ENCODE results near the gene NETO2. TPM values are rescaled to one million over a fixed set of nuclear protein-coding genes. Genes with fewer than 3 reads are reported as not detected.

Gene NETO2
- total RNA-seq, 1 donor from 2014 or later, result 6.8 TPM

- DNase-seq (ENCODE audit: low read depth), result no peak
Observed at GRCh38 chr16:47047524-47048203, 96.1 kb downstream of the NETO2 start.

DNA sequence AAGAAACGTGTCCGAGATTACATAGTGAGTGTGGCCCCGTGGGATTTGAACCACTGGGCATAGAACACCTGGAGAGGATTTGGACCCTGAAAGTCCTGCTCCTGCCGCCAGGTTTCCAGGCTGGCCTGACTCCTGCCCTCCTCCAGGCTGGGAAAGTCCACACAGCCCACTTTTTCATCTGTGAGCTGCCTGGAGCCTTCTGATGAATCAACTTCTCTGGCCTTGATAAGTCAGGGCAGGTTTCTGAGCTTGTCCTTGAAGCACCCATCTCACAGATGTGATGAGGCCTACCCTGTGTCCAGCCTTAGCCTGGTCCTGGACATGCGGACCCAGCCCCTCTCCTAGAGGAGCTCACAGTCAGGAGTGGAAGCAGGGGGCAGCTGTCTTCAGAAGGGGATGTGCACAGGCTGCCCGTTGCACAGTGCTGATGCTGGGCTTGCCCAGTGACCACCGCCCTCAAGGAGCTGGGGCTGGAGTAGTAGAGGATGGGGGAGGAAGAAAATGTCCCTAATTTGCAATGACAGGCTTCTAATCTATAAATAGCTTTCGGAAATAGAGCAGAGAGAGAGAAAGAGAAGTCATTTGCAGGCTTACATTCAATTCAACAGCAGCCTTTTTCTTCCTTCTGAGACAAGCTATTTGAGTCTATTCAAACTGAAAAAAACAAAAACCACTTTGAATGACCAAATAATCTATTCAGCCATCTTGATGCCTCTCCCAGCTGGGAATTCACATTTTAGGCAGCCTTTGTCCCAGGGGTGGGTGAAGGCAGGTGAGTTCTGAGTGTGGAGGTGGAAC lies 96.8 kb downstream of the NETO2 start:
- no peak for DNase-seq (ENCODE audit: low read depth)

- no peak for DNase-seq (ENCODE audit: low read depth)
Observed at GRCh38 chr16:47045459-47045858, 98.3 kb downstream of the NETO2 start.

DNA sequence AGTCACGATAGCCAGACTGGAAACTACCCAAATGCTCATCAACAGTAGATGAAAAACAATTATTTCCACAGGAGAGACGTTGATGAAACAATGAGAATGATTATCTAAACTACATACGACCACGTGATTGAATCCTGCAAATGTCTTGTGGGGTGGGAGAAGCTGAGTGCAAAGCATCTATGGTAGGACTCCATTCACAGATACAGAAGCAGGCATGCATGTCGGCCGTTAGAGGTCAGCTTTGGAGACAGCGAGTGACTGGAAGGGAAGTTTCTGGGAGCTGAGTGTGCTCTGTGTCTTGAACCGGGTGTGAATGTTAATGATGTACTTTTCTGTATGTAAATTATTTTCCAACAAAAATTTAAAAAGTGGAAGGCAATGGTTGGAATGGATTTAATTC lies 98.7 kb downstream of the NETO2 start:
- peak; percentile 8 for DNase-seq (ENCODE audit: low read depth)

DNA sequence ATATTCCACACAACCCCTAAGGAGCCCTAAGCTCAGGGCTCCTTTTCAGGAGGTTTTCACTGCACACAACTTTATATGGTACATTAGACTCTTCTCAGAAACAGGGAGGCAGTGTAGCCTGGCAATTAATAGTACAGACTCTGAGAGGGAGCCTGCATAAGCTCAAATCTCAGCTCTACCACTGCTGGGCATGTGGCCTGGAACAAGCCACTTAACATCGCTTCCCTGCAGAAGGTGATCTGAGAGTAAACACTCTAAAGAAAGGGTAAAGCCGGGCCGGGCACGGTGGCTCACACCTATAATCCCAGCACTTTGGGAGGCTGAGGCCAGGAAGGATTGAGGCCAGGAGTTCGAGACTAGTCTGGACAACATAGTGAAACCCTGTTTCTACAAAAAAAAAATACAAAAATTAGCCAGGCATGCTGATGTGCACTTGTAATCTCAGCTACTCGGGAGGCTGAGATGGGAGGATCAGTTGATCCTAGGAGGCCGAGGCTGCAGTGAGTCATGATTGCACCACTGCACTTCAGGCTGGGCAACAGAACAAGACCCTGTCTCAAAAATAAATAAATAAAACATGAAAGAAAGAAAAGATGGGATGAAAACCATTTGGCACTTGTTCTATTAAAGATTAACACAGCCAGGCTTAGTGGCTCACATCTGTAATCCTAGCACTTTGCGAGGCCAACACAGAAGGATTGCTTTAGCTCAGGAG lies 99.6 kb downstream of the NETO2 start:
- no peak for DNase-seq (ENCODE audit: low read depth)

DNA sequence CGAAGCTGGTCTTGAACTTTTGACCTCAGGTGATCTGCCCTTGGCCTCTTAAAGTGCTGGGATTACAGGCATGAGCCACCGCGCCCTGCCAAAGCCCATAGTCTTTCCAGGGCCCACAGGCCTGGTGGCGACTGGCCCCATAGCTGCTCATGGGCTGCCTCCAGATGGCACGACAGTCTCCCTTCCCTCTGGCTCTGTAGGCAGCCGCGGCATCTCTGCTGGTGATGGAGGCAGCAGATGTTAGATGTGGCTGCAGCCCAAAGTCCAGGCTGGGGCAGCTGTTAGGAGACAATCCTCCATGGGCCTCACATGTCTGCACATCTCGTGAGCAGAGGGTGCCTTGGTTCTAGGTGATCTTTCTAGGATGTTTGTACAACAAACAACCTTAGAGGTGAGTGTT lies 100.5 kb downstream of the NETO2 start:
- peak; percentile 23 for DNase-seq (ENCODE audit: low read depth)

DNA sequence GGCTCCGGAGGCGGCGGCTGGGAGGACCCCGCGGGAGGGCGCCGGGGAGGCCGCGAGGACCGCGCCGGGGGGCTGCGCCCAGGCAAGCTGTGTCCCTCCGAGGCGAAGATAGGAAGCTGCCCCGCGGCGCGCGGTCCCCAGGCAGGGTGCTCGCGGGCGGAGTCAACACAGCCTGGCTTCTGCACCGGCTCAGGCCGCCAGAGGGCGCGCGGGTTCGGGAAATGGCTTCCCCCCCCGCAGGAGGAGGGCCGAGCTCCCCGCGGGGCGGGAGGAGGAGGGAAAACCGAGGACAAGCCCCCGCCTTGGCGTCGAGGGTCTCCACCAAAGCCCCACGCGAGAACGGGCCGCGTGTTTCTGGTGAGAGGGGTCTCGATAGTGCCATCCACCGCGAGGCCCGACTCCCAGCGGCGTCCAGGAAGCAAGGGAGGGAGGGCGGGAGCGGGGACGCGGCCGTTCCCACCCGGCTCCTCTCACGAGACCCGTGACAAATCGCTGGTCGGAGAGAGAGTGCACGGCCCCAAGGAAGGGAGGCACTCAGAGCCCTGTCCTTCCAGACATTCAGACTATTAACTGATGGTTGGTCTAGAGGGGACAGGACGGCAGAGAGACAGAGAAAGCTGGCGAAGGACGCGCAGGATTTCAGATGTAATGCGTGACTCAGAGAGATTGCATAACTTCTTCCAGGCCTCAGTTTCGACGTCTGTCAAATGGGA lies 105.8 kb downstream of the NETO2 start:
- DNase-seq (ENCODE audit: low read depth), result peak; percentile 81

DNA sequence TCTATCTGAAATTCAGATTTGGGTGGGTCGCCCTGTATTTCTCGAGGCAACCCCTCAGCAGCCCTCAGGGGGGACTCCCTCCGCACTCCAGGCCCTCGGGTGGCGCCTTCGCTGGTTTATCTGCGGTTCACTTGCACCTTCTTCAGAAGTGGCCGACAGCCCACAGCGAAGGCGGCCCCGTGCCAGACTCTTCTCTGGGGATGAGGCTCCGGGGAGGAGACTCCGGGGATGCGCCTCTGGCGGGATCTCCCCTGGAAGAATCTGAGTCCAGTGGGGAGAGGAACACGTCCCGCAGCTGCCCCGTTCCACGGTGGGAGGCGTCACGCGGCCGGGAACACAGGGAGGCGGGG lies 106.4 kb downstream of the NETO2 start:
- peak; percentile 10 for DNase-seq (ENCODE audit: low read depth)

- DNase-seq (ENCODE audit: low read depth), result no peak
Observed at GRCh38 chr16:47036201-47036600, 107.5 kb downstream of the NETO2 start.

DNA sequence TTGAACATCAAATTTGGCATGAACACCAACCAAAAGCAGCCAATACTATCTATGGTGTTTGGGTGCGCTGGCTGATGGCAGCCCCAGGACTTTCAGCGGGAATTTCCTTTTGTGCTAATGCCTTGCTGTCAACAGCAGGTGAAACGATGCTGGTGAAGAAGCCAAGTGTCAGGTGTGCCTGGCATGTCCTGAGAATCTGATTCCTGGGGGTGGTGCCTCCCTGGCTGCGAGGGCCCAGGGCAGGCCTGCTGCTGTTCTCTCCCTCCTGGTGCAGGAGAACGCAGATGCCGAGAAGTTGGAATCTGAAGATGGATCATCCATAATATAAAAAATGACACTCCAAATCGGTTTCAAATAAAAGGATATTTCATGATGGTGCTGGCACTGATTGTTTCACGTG lies 108.3 kb downstream of the NETO2 start:
- DNase-seq (ENCODE audit: low read depth), result no peak

DNA sequence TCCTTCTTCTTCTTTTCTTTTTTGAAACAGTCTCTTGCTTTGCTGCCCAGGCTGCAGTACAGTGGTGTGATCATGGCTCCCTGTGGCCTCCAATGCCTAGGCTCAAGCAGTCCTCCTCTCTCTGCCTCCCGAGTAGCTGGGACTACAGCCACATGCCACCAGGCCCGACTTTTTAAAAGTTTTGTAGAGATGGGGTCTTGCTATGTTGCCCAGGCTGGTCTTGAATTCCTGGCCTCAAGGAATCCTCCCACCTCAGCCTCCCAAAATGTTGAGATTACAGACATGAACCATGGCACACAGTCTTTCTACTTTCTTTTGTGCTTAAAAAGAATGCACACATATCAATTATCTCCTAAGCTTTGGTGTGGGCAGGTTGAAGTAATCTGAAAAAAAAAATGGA lies 109.3 kb downstream of the NETO2 start:
- DNase-seq (ENCODE audit: low read depth), result no peak

DNA sequence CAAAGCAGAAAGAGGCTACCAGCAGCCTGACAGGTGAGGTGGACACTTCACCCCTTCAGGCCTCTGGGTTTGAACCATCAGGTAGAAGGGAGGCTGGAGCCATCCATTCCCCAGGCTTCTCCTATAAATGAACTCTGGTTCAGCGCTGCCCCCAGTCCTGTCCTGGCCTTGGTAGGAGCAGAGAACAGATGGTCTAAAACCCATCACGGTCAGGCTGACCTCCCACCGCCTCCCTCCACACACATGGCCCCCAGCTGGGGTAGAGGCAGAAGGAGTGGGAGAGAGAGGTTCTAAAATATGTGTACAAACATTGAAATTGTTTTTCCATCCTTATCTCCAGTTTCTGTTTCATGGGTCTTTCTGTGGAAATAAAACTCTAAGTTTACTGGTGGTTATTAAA lies 110.6 kb downstream of the NETO2 start:
- DNase-seq (ENCODE audit: low read depth), result no peak

DNA sequence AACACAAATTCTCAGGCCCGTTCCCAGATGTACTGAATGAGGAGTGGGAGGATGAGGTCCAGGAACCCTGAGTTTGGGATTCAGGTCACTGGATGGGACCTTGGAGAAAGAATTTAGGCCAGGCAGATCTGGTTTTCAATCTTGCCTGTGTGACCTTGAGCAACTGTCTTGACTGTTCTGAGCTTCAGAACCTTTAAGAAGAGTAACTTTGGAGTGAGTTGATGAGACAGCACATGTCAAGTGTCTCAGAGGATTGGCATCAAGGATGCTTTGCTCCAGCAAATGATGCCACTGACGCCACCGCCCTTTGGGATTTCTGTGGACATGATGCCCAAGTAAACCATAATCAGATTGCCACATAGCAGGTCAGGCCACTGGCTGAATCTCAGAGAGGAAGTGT lies 114.0 kb downstream of the NETO2 start:
- no peak for DNase-seq (ENCODE audit: low read depth)

DNA sequence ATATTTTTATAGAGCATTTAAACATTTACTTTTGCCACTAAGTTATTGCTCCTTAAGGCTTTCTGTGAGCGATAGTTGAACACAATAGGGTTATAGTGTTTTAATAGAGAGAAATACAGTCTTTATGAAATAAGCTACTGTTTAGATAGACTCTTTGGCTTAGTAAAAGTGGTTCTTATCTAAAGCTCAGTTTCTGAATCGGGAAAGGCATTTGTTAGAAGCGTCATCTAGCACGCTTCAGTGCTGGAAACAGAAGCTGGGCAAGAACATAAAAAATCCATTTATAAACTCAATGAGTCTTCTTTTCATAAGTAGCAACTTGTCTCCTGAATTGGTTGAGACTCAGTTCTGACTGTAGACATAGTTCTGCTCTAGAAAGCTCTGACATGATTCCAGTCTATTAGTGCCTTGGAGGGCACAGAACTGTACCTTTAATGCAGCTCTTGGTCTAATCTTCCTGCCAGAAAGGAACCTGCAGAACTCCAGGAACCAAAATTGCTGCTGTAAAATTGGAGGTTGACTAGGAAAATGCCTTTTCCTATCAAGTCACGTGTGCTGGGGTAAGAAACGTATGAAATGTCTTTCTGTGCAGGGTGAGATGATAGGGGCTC lies 114.9 kb downstream of the NETO2 start:
- no peak for DNase-seq (ENCODE audit: low read depth)

Other genes starting within 250 kb of the NETO2 start
- 65.3 and 73.0 TPM in 2 replicates for gene DNAJA2, start 170.3 kb downstream of the NETO2 start, total RNA-seq

Data from myocyte (in vitro differentiated cells).